MCF 10A (cell line): ENCODE results near the gene TRIM66. TPM values are rescaled to one million over a fixed set of nuclear protein-coding genes. Genes with fewer than 3 reads are reported as not detected.

Experiments used
- BruUV-seq: library from RNA; stranded (reverse); fragments of 400-500 nt; replicated peaks from 2 replicates; lab custom pipeline; 2021; lab: Mats Ljungman, UMichigan
- CTCF ChIA-PET: fragments of 300-600 bp; sonication (Branson Sonifier 250); formaldehyde crosslinking; extraction: SDS; loops from one replicate; lab custom pipeline; 2021; ENCODE audit warnings: antibody characterized with exemption, inconsistent platforms; lab: Yijun Ruan, JAX
- POLR2A ChIA-PET: fragments of 300-600, 350-650 bp; sonication (Branson Sonifier 250); formaldehyde crosslinking; extraction: SDS; loops from one replicate; lab custom pipeline; 2020; ENCODE audit warnings: antibody characterized with exemption, inconsistent platforms; lab: Yijun Ruan, JAX
- DNase-seq: peaks from one replicate; pipeline ENCODE4 v3.0.0-alpha.2; 2018; ENCODE audit not compliant: unreplicated experiment
- H3K27ac Mint-ChIP-seq: one replicate; pipeline ENCODE4 v1.8.0; 2022; ENCODE audit warnings: mild to moderate bottlenecking, low read depth, mixed read lengths; ENCODE audit not compliant: unreplicated experiment
- H3K27me3 Mint-ChIP-seq: one replicate; pipeline ENCODE4 v1.8.0; 2022; ENCODE audit warnings: mixed read lengths; ENCODE audit not compliant: insufficient read depth, unreplicated experiment
- H3K36me3 Mint-ChIP-seq: one replicate; pipeline ENCODE4 v1.8.0; 2022; ENCODE audit warnings: mild to moderate bottlenecking, moderate library complexity, mixed read lengths; ENCODE audit not compliant: insufficient read depth, unreplicated experiment
- H3K4me1 Mint-ChIP-seq: one replicate; pipeline ENCODE4 v1.8.0; 2022; ENCODE audit warnings: mixed read lengths; ENCODE audit not compliant: insufficient read depth, unreplicated experiment
- H3K4me3 Mint-ChIP-seq: one replicate; pipeline ENCODE4 v1.8.0; 2022; ENCODE audit warnings: mild to moderate bottlenecking, moderate library complexity, mixed read lengths; ENCODE audit not compliant: unreplicated experiment
- H3K9me3 Mint-ChIP-seq: one replicate; pipeline ENCODE4 v1.8.0; 2022; ENCODE audit warnings: mixed read lengths; ENCODE audit not compliant: unreplicated experiment
- CTCF ChIP-seq: fragments of 200-600 bp; IDR thresholded peaks from one replicate; pipeline ENCODE4 v1.8.0; 2022; ENCODE audit warnings: antibody characterized with exemption, mild to moderate bottlenecking; ENCODE audit not compliant: unreplicated experiment
- intact Hi-C: fragments of 100-400 bp; cut with micrococcal nuclease; formaldehyde crosslinking; loops from 2 replicates; pipeline ENCODE4 v1.14.1; 2022
- total RNA-seq: library from RNA; stranded (reverse); gene quantifications from 2 replicates; pipeline ENCODE4 v1.2.3, GENCODE V29; 2022

TRIM66 gene
- total RNA-seq, 1 experiment from 2014 or later = 27.3 TPM

GRCh38 chr11:8729837-8730696 is 47.6 kb upstream of the TRIM66 start:
- ChIA-PET CTCF (interaction anchor here (0.5 to 0.7 kb wide), 3 partner anchors 81 to 778 kb away, joined by 3 read pairs; a partner anchor contains a TSS), POLR2A (no interaction called here)
- peaks cover 22% of the 10 kb centered on the region for H3K4me1 Mint-ChIP-seq
- H3K9me3 Mint-ChIP-seq = no peaks in the 10 kb centered on the region
- intact Hi-C loops = no loop called here
- TF ChIP-seq CTCF = no peak
- no peak for DNase-seq
- peaks cover 20% of the 10 kb centered on the region for H3K36me3 Mint-ChIP-seq
- H3K4me3 Mint-ChIP-seq = no peak overlapping the region
- H3K27ac Mint-ChIP-seq = no peak overlapping the region
- no TSS peak for BruUV-seq
- no peaks in the 10 kb centered on the region for H3K27me3 Mint-ChIP-seq

- Mint-ChIP-seq H3K36me3 (peaks cover 19% of the 10 kb centered on the region), H3K27ac (no peak overlapping the region)
Observed at GRCh38 chr11:8729067-8729466, 46.6 kb upstream of the TRIM66 start.

GRCh38 chr11:8728563-8728962 is 46.1 kb upstream of the TRIM66 start:
- no TSS peak for BruUV-seq
- no peaks in the 10 kb centered on the region for H3K27me3 Mint-ChIP-seq
- no peaks in the 10 kb centered on the region for H3K9me3 Mint-ChIP-seq
- peaks cover 14% of the 10 kb centered on the region for H3K36me3 Mint-ChIP-seq
- POLR2A ChIA-PET = interaction anchor here (1.0 to 1.6 kb wide), 2 partner anchors 9 to 47 kb away, joined by 3 read pairs; no protein-coding TSS in a partner anchor
- no peak overlapping the region for H3K27ac Mint-ChIP-seq
- CTCF ChIA-PET = interaction anchor here (0.6 kb wide), 1 partner anchor 231 kb away, joined by 3 read pairs; no protein-coding TSS in a partner anchor
- no peak for DNase-seq
- no peak for TF ChIP-seq CTCF
- peaks cover 22% of the 10 kb centered on the region for H3K4me1 Mint-ChIP-seq
- no peak overlapping the region for H3K4me3 Mint-ChIP-seq
- intact Hi-C loops = no loop called here

More at GRCh38 chr11:8729067-8729466, 46.6 kb upstream of the TRIM66 start:
- H3K27me3 Mint-ChIP-seq = no peaks in the 10 kb centered on the region
- no TSS peak for BruUV-seq
- TF ChIP-seq CTCF = no peak
- H3K4me3 Mint-ChIP-seq = no peak overlapping the region
- no peaks in the 10 kb centered on the region for H3K9me3 Mint-ChIP-seq
- ChIA-PET POLR2A (interaction anchor here (1.0 kb wide), 1 partner anchor 9 kb away, joined by 3 read pairs; no protein-coding TSS in a partner anchor), CTCF (interaction anchor here (0.5 kb wide), 1 partner anchor 98 kb away, joined by 3 read pairs; no protein-coding TSS in a partner anchor)
- H3K4me1 Mint-ChIP-seq = peaks cover 22% of the 10 kb centered on the region
- intact Hi-C loops = no loop called here
- DNase-seq = no peak

DNA sequence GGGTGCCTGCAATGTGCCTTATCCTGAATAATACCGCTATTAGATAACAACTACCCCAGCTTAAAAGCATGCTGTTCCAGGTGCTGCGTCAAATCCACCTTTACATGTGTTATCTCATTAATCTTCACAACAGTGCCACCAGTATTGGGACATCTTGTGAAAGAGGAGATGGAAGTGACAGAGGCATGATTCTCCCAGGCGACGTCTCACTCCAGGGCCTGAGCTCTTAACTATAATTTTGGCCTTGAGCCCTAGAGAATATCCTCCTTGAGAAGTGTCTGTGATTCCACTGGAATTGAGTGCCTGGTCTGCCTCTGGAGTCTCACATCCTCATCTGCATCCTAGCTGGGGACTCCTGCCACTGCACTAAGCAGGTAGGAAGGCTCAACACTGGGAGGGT is 43.9 kb upstream of the TRIM66 start:
- peaks cover 20% of the 10 kb centered on the region for H3K36me3 Mint-ChIP-seq
- CTCF ChIA-PET = interaction anchor here (0.6 to 1.5 kb wide), 3 partner anchors 9 to 41 kb away, joined by 3 to 4 read pairs (median 3); no protein-coding TSS in a partner anchor
- DNase-seq = no peak
- peaks cover 10% of the 10 kb centered on the region for H3K4me1 Mint-ChIP-seq
- TF ChIP-seq CTCF = no peak
- BruUV-seq = no TSS peak
- no peak overlapping the region for H3K27ac Mint-ChIP-seq
- H3K9me3 Mint-ChIP-seq = no peaks in the 10 kb centered on the region
- H3K27me3 Mint-ChIP-seq = no peaks in the 10 kb centered on the region
- intact Hi-C loops = no loop called here
- no peak overlapping the region for H3K4me3 Mint-ChIP-seq
- POLR2A ChIA-PET = no interaction called here
